Breast epithelium (tissue), 3 donors: ENCODE data around the gene SRCAP.

ENCODE experiments used
- CTCF ChIP-seq, 3 donors: fragments of 450-650 bp; IDR thresholded peaks; one replicate each; pipeline ENCODE4 v1.5.1; 2016 to 2017; ENCODE audit warnings: antibody characterized with exemption in 3 of 3, mild to moderate bottlenecking in 3 of 3, moderate library complexity in 3 of 3
- POLR2A ChIP-seq: fragments of 450-650 bp; IDR thresholded peaks from one replicate; pipeline ENCODE4 v1.6.1; 2016; ENCODE audit warnings: antibody characterized with exemption, mild to moderate bottlenecking, moderate library complexity
- POLR2AphosphoS5 ChIP-seq, 3 donors: sonication (generic); formaldehyde crosslinking; IDR thresholded peaks; one replicate each; pipeline ENCODE4 v1.6.1; 2017; ENCODE audit warnings: antibody characterized with exemption in 3 of 3

- no peak for TF ChIP-seq CTCF (IDR thresholded peaks at IDR 0.05)
- TF ChIP-seq POLR2AphosphoS5 (IDR thresholded peaks at IDR 0.05) = no peak
- TF ChIP-seq POLR2A = no peak
Observed at GRCh38 chr16:30697264-30698138, 1.5 kb upstream of the SRCAP start.
